Measurements from ENCODE around the gene PITPNM3.
A peak's percentile ranks its signal among the peaks of the same experiment; 100 is the strongest.

Gene PITPNM3

DNA sequence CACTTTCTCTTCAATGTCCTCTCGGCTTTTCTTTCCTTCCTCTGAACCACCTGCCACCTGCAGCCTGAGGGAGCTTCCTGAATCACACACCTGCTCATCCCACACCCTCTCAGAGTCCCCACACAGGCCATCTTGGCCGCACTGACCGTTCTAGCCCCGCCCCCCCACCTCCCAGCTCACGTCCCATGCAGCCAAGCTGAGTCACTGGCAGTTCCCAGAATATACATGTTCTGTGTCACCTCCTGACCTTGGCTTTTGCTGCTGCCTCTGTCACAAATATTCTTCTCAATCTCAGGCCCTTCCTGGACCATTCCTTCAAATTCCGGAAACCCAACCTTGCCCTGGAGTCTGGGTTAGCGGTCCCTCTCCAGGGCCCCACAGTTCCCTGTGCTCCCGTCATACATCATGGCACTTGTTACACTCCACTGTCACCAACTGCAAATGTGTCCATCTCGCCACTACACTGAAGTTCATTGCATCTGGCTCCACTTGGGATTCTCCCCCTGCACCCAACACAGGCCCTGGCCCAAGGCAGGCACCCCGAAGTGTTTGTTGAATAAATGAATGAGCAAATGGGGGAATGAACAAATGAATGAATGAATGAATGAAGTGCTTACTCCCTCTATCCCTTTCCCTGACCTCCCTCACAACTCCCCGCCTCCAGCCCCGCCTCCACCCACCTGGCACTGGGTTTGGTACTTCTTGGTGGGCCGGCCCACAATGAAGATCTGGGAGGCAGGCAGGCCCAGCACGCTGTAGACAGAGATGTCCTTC, 99.3 kb downstream of the PITPNM3 start:
- H3K4me3 Mint-ChIP-seq, result peak overlapping the region; percentile 19

DNA sequence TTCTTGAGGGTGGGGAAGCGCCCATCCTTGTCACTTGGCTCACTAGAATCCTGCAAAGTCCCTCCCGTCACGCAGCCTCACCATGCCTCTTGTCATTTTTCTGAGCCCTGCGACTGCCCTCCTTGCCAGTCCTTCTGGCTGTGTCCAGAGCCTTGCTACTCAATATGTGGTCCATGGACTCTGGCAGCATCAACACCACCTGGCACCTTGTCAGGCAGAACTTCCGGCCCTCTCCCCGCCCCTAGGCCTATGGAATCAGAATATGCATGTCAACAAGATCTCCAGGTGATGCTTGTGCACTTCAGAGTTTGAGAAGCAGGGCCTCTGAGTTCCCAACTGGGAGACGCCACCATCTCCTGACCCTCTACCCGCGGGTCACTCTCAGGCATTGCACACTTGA, 100.0 kb downstream of the PITPNM3 start:
- peaks cover 34% of the 10 kb centered on the region for H3K4me1 Mint-ChIP-seq
- no peaks in the 10 kb centered on the region for H3K36me3 Mint-ChIP-seq (ENCODE audit: low read depth)
- no peak for DNase-seq
- H3K9me3 Mint-ChIP-seq, result no peaks in the 10 kb centered on the region
- H3K27ac Mint-ChIP-seq, result no peak overlapping the region
- peak overlapping the region; percentile 19 for H3K4me3 Mint-ChIP-seq
- H3K27me3 Mint-ChIP-seq (ENCODE audit: low read depth, poor library complexity), result peaks cover 26% of the 10 kb centered on the region
- TF ChIP-seq CTCF (IDR thresholded peaks at IDR 0.05), result no peak

More for the DNA sequence above, 99.3 kb downstream of the PITPNM3 start:
- peaks cover 26% of the 10 kb centered on the region for H3K4me1 Mint-ChIP-seq
- H3K27ac Mint-ChIP-seq, result no peak overlapping the region
- H3K27me3 Mint-ChIP-seq (ENCODE audit: low read depth, poor library complexity), result peaks cover 26% of the 10 kb centered on the region
- no peaks in the 10 kb centered on the region for H3K36me3 Mint-ChIP-seq (ENCODE audit: low read depth)
- DNase-seq, result no peak
- no peak for TF ChIP-seq CTCF (IDR thresholded peaks at IDR 0.05)
- no peaks in the 10 kb centered on the region for H3K9me3 Mint-ChIP-seq

DNA sequence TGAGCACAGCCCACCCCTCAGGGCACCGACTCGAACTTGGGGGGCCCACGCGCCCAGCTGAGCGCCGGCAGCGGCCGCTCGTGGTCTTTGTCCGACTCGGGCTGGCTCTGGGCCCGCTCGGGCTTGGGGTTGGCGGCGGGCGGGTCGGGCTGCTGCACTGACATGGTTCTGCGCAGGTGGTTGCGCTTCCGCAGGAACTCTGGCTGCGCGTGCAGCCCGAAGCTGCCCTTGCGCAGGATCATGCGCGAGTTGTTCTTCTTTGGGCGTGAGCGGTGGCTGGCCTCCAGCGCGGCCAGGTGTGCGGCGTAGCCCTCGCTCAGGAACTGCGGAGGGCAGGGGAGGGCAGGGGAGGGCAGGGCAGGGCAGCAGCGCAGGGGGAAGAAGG, 101.0 kb downstream of the PITPNM3 start:
- H3K4me1 Mint-ChIP-seq, result peaks cover 44% of the 10 kb centered on the region
- peaks cover 25% of the 10 kb centered on the region for H3K27me3 Mint-ChIP-seq (ENCODE audit: low read depth, poor library complexity)
- TF ChIP-seq CTCF (IDR thresholded peaks at IDR 0.05), result no peak
- no peak overlapping the region for H3K27ac Mint-ChIP-seq
- peak; percentile 64 for DNase-seq
- H3K9me3 Mint-ChIP-seq, result no peaks in the 10 kb centered on the region
- no peaks in the 10 kb centered on the region for H3K36me3 Mint-ChIP-seq (ENCODE audit: low read depth)
- peak overlapping the region; percentile 47 for H3K4me3 Mint-ChIP-seq

DNA sequence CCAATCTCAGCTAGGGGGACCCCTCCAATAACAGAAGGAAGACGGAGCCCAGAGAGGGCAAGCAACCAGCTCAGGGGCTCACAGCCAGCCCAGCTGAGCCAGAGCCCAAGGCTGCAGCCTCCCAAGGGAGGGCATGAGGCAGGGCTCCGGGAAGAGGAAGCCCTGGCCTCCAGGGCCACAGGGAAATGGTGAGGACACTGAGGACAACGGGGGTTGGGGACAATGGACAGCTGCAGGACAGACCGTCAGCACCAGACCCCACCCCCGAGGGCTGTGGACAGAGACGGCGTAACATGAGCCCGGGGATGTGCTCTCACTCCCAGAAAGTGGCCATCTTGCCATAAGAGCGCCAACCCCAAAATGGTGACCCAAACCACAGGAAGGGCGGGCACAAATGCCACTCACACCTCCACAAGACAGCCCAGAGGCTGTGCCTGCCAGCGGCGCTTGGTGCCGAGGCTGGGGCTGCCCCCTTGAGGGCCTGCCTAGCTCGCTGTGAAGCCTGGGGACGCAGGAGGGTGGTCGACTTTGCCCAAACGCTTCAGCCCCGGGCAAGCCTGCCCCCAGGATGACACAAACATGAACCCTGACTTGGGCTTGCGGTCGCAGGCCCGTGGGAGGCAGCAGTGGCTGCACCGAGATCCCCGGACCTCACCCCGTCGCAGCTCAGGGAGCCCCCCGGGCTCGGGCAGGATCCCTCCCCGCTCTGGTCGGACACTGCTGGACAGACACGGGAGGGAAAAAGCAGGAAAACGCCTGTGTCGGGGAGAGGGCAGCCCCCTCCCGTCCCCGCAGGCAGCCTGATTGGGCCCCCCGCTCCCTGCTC, 101.6 kb downstream of the PITPNM3 start:
- no peak for TF ChIP-seq CTCF (IDR thresholded peaks at IDR 0.05)
- peak; percentile 40 for DNase-seq
- Mint-ChIP-seq H3K4me1 (peaks cover 50% of the 10 kb centered on the region), H3K4me3 (peak overlapping the region; percentile 66), H3K27me3 (ENCODE audit: low read depth, poor library complexity) (peaks cover 22% of the 10 kb centered on the region), H3K9me3 (no peaks in the 10 kb centered on the region), H3K27ac (no peak overlapping the region), H3K36me3 (ENCODE audit: low read depth) (peaks cover 5% of the 10 kb centered on the region)

- Mint-ChIP-seq H3K9me3 (no peaks in the 10 kb centered on the region), H3K4me1 (peaks cover 62% of the 10 kb centered on the region), H3K27ac (peak overlapping the region; percentile 21), H3K36me3 (ENCODE audit: low read depth) (peaks cover 15% of the 10 kb centered on the region), H3K4me3 (peak overlapping the region; percentile 44), H3K27me3 (ENCODE audit: low read depth, poor library complexity) (peaks cover 22% of the 10 kb centered on the region)
- TF ChIP-seq CTCF (IDR thresholded peaks at IDR 0.05), result no peak
- no peak for DNase-seq
Observed at GRCh38 chr17:6453279-6454024, 102.9 kb downstream of the PITPNM3 start.
